Kidney glomerular epithelial cell (primary cell): ENCODE measurements around the gene PCSK2.
"Not testable (repeated sequence)": the region's sequence is repeated elsewhere in the genome, so short reads cannot be mapped to it uniquely, and the experiment has no call there.

ENCODE experiments used
- DNase-seq: peaks from one replicate; lab custom pipeline; 2025; lab: John Stamatoyannopoulos, UW

PCSK2 gene

GRCh38 chr20:17226410-17227218 lies at the start of gene PCSK2:
Gene PCSK2 (plus strand): TSS chr20:17227040. CDS start chr20:17227306, 266 bp downstream.
- peak; percentile 61 for DNase-seq

GRCh38 chr20:17177341-17177740 lies 49.5 kb upstream of the PCSK2 start:
- DNase-seq = no peak

- no peak for DNase-seq
Measured at GRCh38 chr20:17179840-17180239, 47.0 kb upstream of the PCSK2 start.

GRCh38 chr20:17189976-17190695 lies 36.7 kb upstream of the PCSK2 start:
- DNase-seq = no peak

GRCh38 chr20:17197041-17197440 lies 29.8 kb upstream of the PCSK2 start:
- no peak for DNase-seq

- no peak for DNase-seq
Measured at GRCh38 chr20:17202030-17202429, 24.8 kb upstream of the PCSK2 start.

- DNase-seq = no peak
Measured at GRCh38 chr20:17202673-17203072, 24.2 kb upstream of the PCSK2 start.

- no peak for DNase-seq
Measured at GRCh38 chr20:17205084-17205813, 21.6 kb upstream of the PCSK2 start.

GRCh38 chr20:17210387-17210786 lies 16.5 kb upstream of the PCSK2 start:
- DNase-seq = no peak

- peak; percentile 51 for DNase-seq
Measured at GRCh38 chr20:17210983-17211382, 15.9 kb upstream of the PCSK2 start.

- no peak for DNase-seq
Measured at GRCh38 chr20:17215167-17215566, 11.7 kb upstream of the PCSK2 start.

GRCh38 chr20:17219856-17220255 lies 7.0 kb upstream of the PCSK2 start:
- not testable (repeated sequence) for DNase-seq

- DNase-seq = no peak
Measured at GRCh38 chr20:17223553-17223952, 3.3 kb upstream of the PCSK2 start.

GRCh38 chr20:17225851-17226409 lies 910 bp upstream of the PCSK2 start:
- DNase-seq = no peak

GRCh38 chr20:17227219-17227575 lies 357 bp downstream of the PCSK2 start:
- DNase-seq = no peak

- peak; percentile 21 for DNase-seq
Measured at GRCh38 chr20:17227669-17228623, 1.1 kb downstream of the PCSK2 start.

- no peak for DNase-seq
Measured at GRCh38 chr20:17228624-17229061, 1.8 kb downstream of the PCSK2 start.

- no peak for DNase-seq
Measured at GRCh38 chr20:17229256-17229655, 2.4 kb downstream of the PCSK2 start.

GRCh38 chr20:17233626-17234025 lies 6.8 kb downstream of the PCSK2 start:
- no peak for DNase-seq

GRCh38 chr20:17236766-17237165 lies 9.9 kb downstream of the PCSK2 start:
- no peak for DNase-seq

GRCh38 chr20:17248224-17248623 lies 21.4 kb downstream of the PCSK2 start:
- DNase-seq = no peak
